Measurements from ENCODE around the gene ADA. TPM values are rescaled to one million over a fixed set of nuclear protein-coding genes. Genes with fewer than 3 reads are reported as not detected.

Gene ADA
- total RNA-seq, 2 donors from 2014 or later, result 12.8 to 15.9 TPM

DNA sequence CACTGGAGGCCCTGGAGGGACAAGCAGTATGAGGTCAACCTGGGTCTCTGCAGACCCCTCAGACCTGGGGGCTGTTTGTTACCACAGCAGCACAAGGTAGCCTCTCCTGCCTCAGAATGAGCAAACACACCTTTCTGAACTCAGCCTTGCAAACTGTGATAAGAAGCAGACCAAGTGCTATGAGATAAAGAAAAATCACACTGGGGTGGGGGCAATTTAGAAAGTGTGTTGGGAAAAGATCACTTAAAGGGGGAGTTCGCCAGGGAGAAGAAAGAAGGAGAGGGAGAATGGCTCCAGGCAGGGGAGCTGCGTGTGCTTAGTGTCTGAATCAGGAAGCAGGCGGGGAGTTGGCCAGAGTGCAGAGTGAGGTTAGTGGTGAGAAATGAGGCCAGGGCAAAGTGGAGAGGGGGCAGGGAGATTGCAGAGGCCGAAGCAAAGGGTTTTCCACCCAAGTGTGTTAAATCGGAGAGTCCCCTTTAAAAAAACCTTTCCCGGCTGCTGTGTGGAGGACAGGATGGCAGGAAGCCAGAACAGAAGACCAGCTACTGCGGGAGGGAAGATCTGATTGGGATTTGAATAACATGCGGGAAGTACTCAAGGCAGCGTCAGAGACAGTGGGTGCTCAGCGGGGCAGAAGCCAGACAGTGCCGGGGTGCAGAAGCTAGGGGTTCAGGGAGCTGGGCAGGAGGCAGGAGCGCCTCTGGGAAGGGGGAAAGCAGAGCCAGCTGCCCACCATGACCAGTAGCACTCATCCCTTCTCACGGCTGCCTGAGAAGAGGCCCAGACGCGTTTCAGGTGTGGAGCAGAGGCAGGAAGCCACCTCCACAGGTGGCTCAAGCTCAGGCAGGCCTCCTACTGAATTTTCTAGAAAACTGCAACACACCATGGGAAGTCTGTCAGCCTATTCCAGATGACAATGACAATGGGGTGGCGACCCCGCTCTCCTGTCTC lies 9.0 kb downstream of the ADA start:
- peak overlapping the region; percentile 17 for H3K4me3 ChIP-seq (ENCODE audit: low read length)
- Mint-ChIP-seq H3K36me3 (ENCODE audit: low read depth) (peaks cover 10% of the 10 kb centered on the region), H3K4me1 (peaks cover 26% of the 10 kb centered on the region), H3K27ac (peak overlapping the region; percentile 91), H3K27me3 (ENCODE audit: insufficient read depth) (no peaks in the 10 kb centered on the region), H3K4me3 (peak overlapping the region; percentile 3), H3K9me3 (peaks cover 8% of the 10 kb centered on the region)
- H3K27ac ChIP-seq (ENCODE audit: low read depth, low read length), result peak overlapping the region; percentile 67
- peak overlapping the region; percentile 28 for H3K9ac ChIP-seq (ENCODE audit: extremely low read depth, low read length, poor library complexity, severe bottlenecking)
- peaks cover 15% of the 10 kb centered on the region for H3K9me3 ChIP-seq (ENCODE audit: control insufficient read depth, low read length)
- peak; percentile 90 for DNase-seq
- peaks cover 8% of the 10 kb centered on the region for H3K36me3 ChIP-seq (ENCODE audit: control insufficient read depth, insufficient read depth, low read length)
- peaks cover 20% of the 10 kb centered on the region for H3K4me1 ChIP-seq (ENCODE audit: control insufficient read depth, insufficient read depth, low read length)
- TF ChIP-seq, protein P1, sequence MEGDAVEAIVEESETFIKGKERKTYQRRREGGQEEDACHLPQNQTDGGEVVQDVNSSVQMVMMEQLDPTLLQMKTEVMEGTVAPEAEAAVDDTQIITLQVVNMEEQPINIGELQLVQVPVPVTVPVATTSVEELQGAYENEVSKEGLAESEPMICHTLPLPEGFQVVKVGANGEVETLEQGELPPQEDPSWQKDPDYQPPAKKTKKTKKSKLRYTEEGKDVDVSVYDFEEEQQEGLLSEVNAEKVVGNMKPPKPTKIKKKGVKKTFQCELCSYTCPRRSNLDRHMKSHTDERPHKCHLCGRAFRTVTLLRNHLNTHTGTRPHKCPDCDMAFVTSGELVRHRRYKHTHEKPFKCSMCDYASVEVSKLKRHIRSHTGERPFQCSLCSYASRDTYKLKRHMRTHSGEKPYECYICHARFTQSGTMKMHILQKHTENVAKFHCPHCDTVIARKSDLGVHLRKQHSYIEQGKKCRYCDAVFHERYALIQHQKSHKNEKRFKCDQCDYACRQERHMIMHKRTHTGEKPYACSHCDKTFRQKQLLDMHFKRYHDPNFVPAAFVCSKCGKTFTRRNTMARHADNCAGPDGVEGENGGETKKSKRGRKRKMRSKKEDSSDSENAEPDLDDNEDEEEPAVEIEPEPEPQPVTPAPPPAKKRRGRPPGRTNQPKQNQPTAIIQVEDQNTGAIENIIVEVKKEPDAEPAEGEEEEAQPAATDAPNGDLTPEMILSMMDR (conservative IDR thresholded peaks at IDR 0.05), result peak; percentile 62
- no peaks in the 10 kb centered on the region for H3K27me3 ChIP-seq (ENCODE audit: control insufficient read depth, insufficient read depth, low read length, poor library complexity, severe bottlenecking)
- WGBS, 2 experiments (ENCODE audit: insufficient coverage in 1 of 2, insufficient read length in 1 of 2), result 30 to 33% methylated on average over 10 to 17 of the region's 17 CpGs

DNA sequence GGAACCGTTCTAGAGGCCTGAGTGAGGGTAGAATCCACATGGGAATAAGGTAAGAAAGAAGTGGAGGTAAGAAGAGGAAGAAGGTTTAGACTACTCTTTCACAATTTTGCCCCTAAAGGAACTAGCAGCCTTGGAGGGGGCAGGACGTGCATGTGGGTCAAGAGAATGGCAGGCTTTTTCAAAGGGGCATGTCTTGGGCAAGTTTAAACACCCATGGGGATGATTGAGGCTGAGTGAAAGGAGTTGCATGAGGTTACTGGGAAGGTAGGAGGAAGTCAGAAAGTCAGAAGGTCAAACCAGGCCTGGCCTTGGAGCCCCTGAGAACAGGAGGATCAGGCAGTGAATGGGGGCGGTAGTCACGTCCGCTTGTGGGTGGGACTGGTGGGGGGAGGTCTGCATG lies 10.2 kb downstream of the ADA start:
- Mint-ChIP-seq H3K4me3 (no peak overlapping the region), H3K27me3 (ENCODE audit: insufficient read depth) (no peaks in the 10 kb centered on the region), H3K27ac (peak overlapping the region; percentile 66), H3K4me1 (peaks cover 26% of the 10 kb centered on the region), H3K9me3 (peaks cover 13% of the 10 kb centered on the region), H3K36me3 (ENCODE audit: low read depth) (peaks cover 10% of the 10 kb centered on the region)
- peaks cover 22% of the 10 kb centered on the region for H3K9me3 ChIP-seq (ENCODE audit: control insufficient read depth, low read length)
- 95 to 99% methylated on average over 2 to 5 of the region's 5 CpGs for WGBS, 2 experiments (ENCODE audit: insufficient coverage in 1 of 2, insufficient read length in 1 of 2)
- peaks cover 8% of the 10 kb centered on the region for H3K36me3 ChIP-seq (ENCODE audit: control insufficient read depth, insufficient read depth, low read length)
- H3K27me3 ChIP-seq (ENCODE audit: control insufficient read depth, insufficient read depth, low read length, poor library complexity, severe bottlenecking), result no peaks in the 10 kb centered on the region
- DNase-seq, result no peak
- TF ChIP-seq, protein P1 (conservative IDR thresholded peaks at IDR 0.05), result no peak
- H3K27ac ChIP-seq (ENCODE audit: low read depth, low read length), result no peak overlapping the region
- H3K4me1 ChIP-seq (ENCODE audit: control insufficient read depth, insufficient read depth, low read length), result peaks cover 20% of the 10 kb centered on the region
- no peak overlapping the region for H3K4me3 ChIP-seq (ENCODE audit: low read length)
- no peak overlapping the region for H3K9ac ChIP-seq (ENCODE audit: extremely low read depth, low read length, poor library complexity, severe bottlenecking)

DNA sequence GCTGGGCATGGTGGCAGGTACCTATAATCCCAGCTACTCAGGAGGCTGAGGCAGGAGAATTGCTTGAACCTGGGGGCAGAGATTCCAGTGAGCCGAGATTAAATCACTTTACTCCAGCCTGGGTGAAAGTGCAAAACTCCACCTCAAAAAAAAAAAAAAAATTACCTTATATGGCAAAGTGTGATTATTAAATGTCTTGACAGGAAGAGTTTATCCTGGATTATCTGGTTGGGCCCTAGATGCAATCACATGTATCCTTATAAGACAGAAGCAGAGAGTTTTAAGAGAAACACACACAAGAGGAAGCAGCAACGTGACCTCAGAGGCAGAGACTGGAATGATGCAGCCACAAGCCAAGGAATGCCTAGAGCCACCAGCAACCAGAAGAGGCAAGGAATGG lies 11.0 kb downstream of the ADA start:
- no peaks in the 10 kb centered on the region for H3K27me3 ChIP-seq (ENCODE audit: control insufficient read depth, insufficient read depth, low read length, poor library complexity, severe bottlenecking)
- TF ChIP-seq, protein P1 (conservative IDR thresholded peaks at IDR 0.05), result no peak
- no peak for DNase-seq
- Mint-ChIP-seq H3K9me3 (peaks cover 13% of the 10 kb centered on the region), H3K4me1 (peaks cover 24% of the 10 kb centered on the region), H3K27me3 (ENCODE audit: insufficient read depth) (no peaks in the 10 kb centered on the region), H3K36me3 (ENCODE audit: low read depth) (peaks cover 12% of the 10 kb centered on the region), H3K27ac (no peak overlapping the region), H3K4me3 (no peak overlapping the region)
- peaks cover 20% of the 10 kb centered on the region for H3K4me1 ChIP-seq (ENCODE audit: control insufficient read depth, insufficient read depth, low read length)
- H3K9ac ChIP-seq (ENCODE audit: extremely low read depth, low read length, poor library complexity, severe bottlenecking), result no peak overlapping the region
- peaks cover 8% of the 10 kb centered on the region for H3K36me3 ChIP-seq (ENCODE audit: control insufficient read depth, insufficient read depth, low read length)
- H3K27ac ChIP-seq (ENCODE audit: low read depth, low read length), result no peak overlapping the region
- WGBS, 2 experiments (ENCODE audit: insufficient coverage in 1 of 2, insufficient read length in 1 of 2), result 99 to 100% methylated on average over 1 to 2 of the region's 2 CpGs
- H3K4me3 ChIP-seq (ENCODE audit: low read length), result no peak overlapping the region
- H3K9me3 ChIP-seq (ENCODE audit: control insufficient read depth, low read length), result peaks cover 22% of the 10 kb centered on the region
